Tibial nerve (tissue), 4 donors: ENCODE measurements around the gene CDCP2. TPM values are rescaled to one million over a fixed set of nuclear protein-coding genes. Genes with fewer than 3 reads are reported as not detected.

Experiments used
- DNase-seq, 2 donors: peaks; one replicate each; pipeline ENCODE4 v3.0.0-alpha.2; 2019; ENCODE audit warnings: low spot score in 2 of 2
- H3K27ac ChIP-seq, 4 donors: fragments of 200-600 bp; sonication (generic) in 3 of 4; one replicate each; pipeline ENCODE4 v1.5.1; 2017 to 2019; ENCODE audit warnings: mild to moderate bottlenecking in 1 of 4
- H3K27me3 ChIP-seq, 2 donors: fragments of 200-600 bp; sonication (generic) in 1 of 2; one replicate each; pipeline versions ENCODE4 v1.5.1 to v1.6.0; 2017 to 2019
- H3K36me3 ChIP-seq, 3 donors: fragments of 200-600 bp; sonication (generic); one replicate each; pipeline ENCODE4 v1.5.1; 2018 to 2019
- H3K4me1 ChIP-seq, 4 donors: fragments of 200-600 bp; sonication (generic) in 3 of 4; one replicate each; pipeline ENCODE4 v1.5.1; 2017 to 2019
- H3K4me3 ChIP-seq, 4 donors: fragments of 200-600 bp; sonication (generic) in 3 of 4; one replicate each; pipeline ENCODE4 v1.5.1; 2017 to 2019; ENCODE audit warnings: mild to moderate bottlenecking in 1 of 4, moderate library complexity in 1 of 4
- H3K9me3 ChIP-seq, 4 donors: fragments of 200-600 bp; sonication (generic) in 3 of 4; one replicate each; pipeline ENCODE4 v1.5.1; 2017 to 2019
- CTCF ChIP-seq, 5 experiments: fragments of 200-600 bp in 3 of 5; fragments of 450-650 bp in 2 of 5; sonication (generic) in 3 of 5; IDR thresholded peaks; one replicate each; pipeline ENCODE4 v1.5.1; 2016 to 2019; ENCODE audit warnings: antibody characterized with exemption in 5 of 5, mild to moderate bottlenecking in 3 of 5, moderate library complexity in 2 of 5
- EP300 ChIP-seq, 2 donors: sonication (generic); formaldehyde crosslinking; IDR thresholded peaks; one replicate each; pipeline ENCODE4 v1.6.1; 2017; ENCODE audit warnings: antibody characterized with exemption in 2 of 2, mild to moderate bottlenecking in 1 of 2
- POLR2A ChIP-seq, 2 donors: fragments of 450-650 bp; IDR thresholded peaks; one replicate each; pipeline ENCODE4 v1.6.1; 2017; ENCODE audit warnings: antibody characterized with exemption in 2 of 2, mild to moderate bottlenecking in 2 of 2, moderate library complexity in 2 of 2
- WGBS, 2 donors: methylation state at CpG; one replicate each; pipeline ENCODE4 v1.1.5; 2018; 5-methylcytosine and 5-hydroxymethylcytosine counted together
- total RNA-seq, 4 donors: library from RNA; depleted of rRNA; stranded (reverse); fragments of >200 nt; gene quantifications; one replicate each; pipeline ENCODE4 v1.1.0, GENCODE V29; 2016

The CDCP2 gene
- total RNA-seq, 4 donors from 2014 or later, result 0.30 to 0.44 TPM; not detected in 2

- TF ChIP-seq POLR2A (IDR thresholded peaks at IDR 0.05), result no peak
- TF ChIP-seq CTCF (IDR thresholded peaks at IDR 0.05), result no peak
- no peak for TF ChIP-seq EP300 (IDR thresholded peaks at IDR 0.05)
- Histone ChIP-seq H3K4me1 (peaks cover 0 to 18% (median 0%) of the 10 kb centered on the region in 4 donors), H3K9me3 (no peaks in the 10 kb centered on the region), H3K27ac (no peak overlapping the region), H3K27me3 (no peaks in the 10 kb centered on the region), H3K36me3 (no peaks in the 10 kb centered on the region), H3K4me3 (no peak overlapping the region)
- no peak for DNase-seq
- 70 to 100% methylated on average over 1 to 3 of the region's 3 CpGs for WGBS, 2 donors
Measured at GRCh38 chr1:54158071-54158470, 5.3 kb upstream of the CDCP2 start.

DNA sequence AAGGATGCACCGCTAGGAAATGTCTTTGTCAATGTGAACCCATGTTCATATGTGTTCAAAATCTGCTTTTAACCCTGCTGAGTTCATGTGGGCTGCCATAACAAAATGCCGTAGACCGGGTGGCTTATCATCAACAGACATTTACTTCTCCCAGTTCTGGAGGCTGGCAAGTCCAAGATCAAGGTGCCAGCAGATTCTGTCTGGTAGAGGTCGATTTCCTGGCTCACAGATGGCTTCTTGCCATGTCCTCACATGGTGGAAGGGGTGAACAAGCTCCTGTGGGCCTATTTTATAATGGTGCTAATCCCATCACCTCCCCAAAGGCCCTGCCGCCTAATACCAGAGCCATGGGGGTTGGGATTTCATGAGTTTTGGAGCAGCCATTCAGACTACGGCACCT is 4.6 kb upstream of the CDCP2 start:
- 91 to 95% methylated on average over 6 of the region's 6 CpGs for WGBS, 2 donors

GRCh38 chr1:54156986-54157385 is 4.2 kb upstream of the CDCP2 start:
- DNase-seq, result no peak
- no peaks in the 10 kb centered on the region for H3K9me3 ChIP-seq
- H3K27ac ChIP-seq, result no peak overlapping the region
- WGBS, 2 donors, result 88 to 95% methylated on average over 7 of the region's 7 CpGs
- no peak overlapping the region for H3K4me3 ChIP-seq
- H3K27me3 ChIP-seq, result no peaks in the 10 kb centered on the region
- no peaks in the 10 kb centered on the region for H3K36me3 ChIP-seq
- no peak for TF ChIP-seq POLR2A (IDR thresholded peaks at IDR 0.05)
- peaks cover 0 to 18% (median 0%) of the 10 kb centered on the region in 4 donors for H3K4me1 ChIP-seq

More for the DNA sequence above, 4.6 kb upstream of the CDCP2 start:
- Histone ChIP-seq H3K4me1 (peaks cover 0 to 18% (median 0%) of the 10 kb centered on the region in 4 donors), H3K27me3 (no peaks in the 10 kb centered on the region), H3K36me3 (no peaks in the 10 kb centered on the region), H3K9me3 (no peaks in the 10 kb centered on the region), H3K27ac (no peak overlapping the region), H3K4me3 (no peak overlapping the region)
- no peak for DNase-seq
- TF ChIP-seq CTCF (IDR thresholded peaks at IDR 0.05) (no peak), POLR2A (IDR thresholded peaks at IDR 0.05) (no peak), EP300 (IDR thresholded peaks at IDR 0.05) (no peak)

DNA sequence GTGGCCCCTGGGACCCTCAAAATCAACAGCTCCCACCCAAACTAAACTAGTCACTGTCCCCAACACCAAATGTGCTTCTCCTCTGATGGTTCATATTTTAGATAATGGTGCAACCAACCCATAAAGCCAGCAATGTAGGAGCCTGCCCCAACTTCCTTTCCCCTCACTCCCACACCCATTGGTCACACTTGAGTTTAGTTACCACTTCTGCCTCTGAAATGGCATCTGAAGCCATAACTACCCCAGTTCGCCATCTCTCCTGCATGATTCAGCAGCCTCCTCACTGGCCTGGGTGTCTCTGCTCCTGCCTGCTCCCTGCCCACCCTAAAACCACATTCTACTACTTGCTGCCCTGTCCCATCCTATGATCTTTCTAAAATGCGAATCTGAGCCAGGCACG is 3.4 kb upstream of the CDCP2 start:
- H3K27ac ChIP-seq, result no peak overlapping the region
- DNase-seq, result no peak
- H3K9me3 ChIP-seq, result no peaks in the 10 kb centered on the region
- TF ChIP-seq CTCF (IDR thresholded peaks at IDR 0.05), result no peak
- TF ChIP-seq EP300 (IDR thresholded peaks at IDR 0.05), result no peak
- H3K4me1 ChIP-seq, result peaks cover 0 to 12% (median 0%) of the 10 kb centered on the region in 4 donors
- no peaks in the 10 kb centered on the region for H3K27me3 ChIP-seq
- no peaks in the 10 kb centered on the region for H3K36me3 ChIP-seq
- 90 to 97% methylated on average over 3 of the region's 3 CpGs for WGBS, 2 donors
- no peak overlapping the region for H3K4me3 ChIP-seq

GRCh38 chr1:54153535-54154439 is 987 bp upstream of the CDCP2 start:
- peak in 1 of 2 donors; percentile 53 for DNase-seq
- no peak overlapping the region for H3K4me3 ChIP-seq
- 45 to 50% methylated on average over 19 of the region's 19 CpGs for WGBS, 2 donors

More at GRCh38 chr1:54153535-54154439, 987 bp upstream of the CDCP2 start:
- TF ChIP-seq CTCF (IDR thresholded peaks at IDR 0.05), result no peak
- peak in 1 of 2 donors; percentile 16 for TF ChIP-seq EP300 (IDR thresholded peaks at IDR 0.05)
- TF ChIP-seq POLR2A (IDR thresholded peaks at IDR 0.05), result no peak
- H3K9me3 ChIP-seq, result no peaks in the 10 kb centered on the region
- peak overlapping the region in 1 of 4 donors; percentile 55 for H3K27ac ChIP-seq
- H3K36me3 ChIP-seq, result no peaks in the 10 kb centered on the region
- H3K27me3 ChIP-seq, result no peaks in the 10 kb centered on the region
- peaks cover 0 to 8% (median 0%) of the 10 kb centered on the region in 4 donors for H3K4me1 ChIP-seq
